Measurements from ENCODE around the gene NAGK.
"Not testable (repeated sequence)": the region's sequence is repeated elsewhere in the genome, so short reads cannot be mapped to it uniquely, and the experiment has no call there.

The NAGK gene

DNA sequence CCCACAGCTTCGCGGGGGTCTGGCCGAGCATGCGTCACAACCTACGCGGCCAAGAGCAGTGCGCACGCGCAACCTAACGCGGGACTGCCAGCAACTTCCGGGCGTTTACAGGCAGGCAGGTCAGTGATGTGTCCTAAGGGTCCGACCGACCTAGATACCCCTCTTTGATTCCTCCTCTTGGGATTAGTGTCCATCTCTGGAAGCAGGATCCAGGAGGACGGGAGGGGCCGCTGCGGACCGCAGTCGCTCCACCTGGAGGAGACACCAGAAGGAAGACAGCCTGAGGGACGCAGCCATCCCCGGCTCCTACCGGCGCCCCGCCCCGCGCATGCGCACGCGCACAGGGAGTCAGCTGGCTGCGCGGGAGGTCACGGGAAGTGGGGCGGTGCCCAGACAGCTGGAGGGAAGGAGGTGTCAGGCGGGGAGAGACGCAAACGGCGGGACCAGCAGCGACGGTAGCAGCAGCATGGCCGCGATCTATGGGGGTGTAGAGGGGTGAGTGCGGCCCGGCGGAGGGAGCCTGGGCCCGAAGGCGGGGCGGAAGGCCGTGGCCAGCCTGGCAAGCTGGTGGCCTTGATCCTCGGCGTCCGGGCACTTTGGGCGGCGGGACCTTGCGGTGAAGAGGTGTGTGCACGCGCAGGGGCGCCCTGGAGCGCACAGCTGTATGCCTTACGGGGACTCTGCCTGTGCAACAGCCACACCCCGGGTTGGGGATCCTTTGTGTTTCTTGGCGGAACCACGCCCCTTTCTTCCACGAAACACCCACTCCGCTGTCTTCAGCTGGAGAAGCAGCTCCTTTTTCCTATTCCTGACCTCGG lies at the start of gene NAGK:
TSS of gene NAGK (plus strand) at position 431 of the 818 bp plus-strand sequence. CDS start at position 467, 36 bp downstream.
- peak; percentile 98 for DNase-seq

DNA sequence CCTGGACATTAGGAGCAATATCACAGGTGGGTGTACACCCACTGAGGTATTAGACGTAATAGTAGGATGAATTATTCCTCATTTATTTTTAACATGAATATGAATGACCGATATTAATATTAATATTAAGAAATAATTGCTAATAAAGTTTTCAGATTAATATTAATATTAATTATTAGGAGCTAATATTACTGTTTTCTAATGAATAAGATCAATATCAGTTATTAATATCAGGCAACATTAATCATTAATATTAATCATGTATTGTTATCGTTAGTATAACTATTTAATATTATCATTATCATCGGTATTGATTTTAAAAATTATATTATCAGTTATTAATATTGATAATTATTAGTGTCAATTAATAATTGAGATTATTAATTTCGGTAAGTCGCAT lies 48.5 kb upstream of the NAGK start:
- DNase-seq: not testable (repeated sequence)

DNA sequence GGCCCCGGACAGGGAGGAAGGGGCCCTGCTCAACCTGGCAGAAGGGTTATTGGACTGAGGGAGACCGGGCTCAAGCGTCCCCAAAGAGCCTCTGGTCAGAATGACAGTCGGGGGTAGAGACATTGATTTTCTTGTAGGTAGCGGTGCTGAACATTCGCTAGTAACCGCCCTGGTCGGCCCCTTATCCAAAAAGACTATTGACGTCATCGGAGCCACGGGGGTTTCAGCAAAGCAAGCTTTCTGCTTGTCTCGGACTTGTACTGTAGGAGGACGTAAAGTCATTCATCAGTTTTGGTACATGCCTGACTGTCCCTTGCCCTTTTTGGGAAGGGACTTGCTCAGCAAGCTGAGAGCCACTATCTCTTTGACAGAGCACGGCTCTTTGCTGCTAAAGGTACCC lies 47.1 kb upstream of the NAGK start:
- DNase-seq: not testable (repeated sequence)

DNA sequence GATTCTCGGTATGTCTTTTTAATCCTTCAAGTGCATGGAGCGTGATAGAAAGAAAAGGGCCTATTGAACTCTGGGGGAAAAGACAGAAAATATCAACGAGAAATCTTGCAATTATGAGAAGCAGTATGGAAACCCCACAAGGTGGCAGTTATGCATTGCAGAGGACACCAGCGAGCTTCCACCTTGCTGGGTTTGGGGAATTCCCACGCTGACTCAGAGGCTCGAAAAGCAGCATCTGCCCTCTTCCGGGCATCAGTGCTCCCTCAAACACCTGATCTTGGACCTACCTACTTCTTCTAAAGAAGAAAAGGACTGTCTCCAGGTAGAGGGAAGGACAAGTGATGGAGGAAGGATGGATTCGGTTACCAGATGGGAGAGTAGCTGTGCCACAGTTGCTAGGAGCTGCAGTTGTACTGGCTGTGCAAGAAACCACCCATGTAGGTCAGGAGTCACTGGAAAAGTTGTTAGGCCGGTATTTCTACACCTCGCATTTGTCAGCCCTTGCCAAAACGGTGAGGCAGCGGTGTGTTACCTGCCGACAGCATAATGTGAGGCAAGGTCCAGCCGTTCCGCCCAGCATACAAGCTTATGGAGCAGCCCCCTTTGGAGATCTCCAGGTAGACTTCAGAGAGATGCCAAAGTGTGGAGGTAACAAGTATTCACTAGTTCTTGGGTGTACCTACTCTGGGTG lies 44.8 kb upstream of the NAGK start:
- peak; percentile 54 for DNase-seq

DNA sequence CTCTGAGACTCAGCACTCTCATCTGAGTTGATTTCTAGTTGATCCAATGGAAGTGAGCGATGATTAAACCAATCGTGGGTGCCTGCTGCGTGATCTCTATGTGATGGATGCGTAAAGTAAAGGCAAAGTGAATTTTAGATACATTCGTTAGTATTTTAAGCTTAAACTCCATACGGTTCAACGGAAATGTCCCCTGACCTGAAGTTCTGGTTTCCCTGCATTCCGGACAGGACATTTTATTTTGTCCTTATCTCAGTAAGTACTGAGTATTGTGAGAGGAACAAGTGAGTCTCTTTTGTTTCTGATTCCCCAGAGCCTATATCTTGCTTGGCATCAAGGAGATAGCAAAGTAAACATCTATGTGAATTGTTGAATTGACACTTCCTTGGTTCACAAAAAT lies 32.2 kb upstream of the NAGK start:
- not testable (repeated sequence) for DNase-seq

DNA sequence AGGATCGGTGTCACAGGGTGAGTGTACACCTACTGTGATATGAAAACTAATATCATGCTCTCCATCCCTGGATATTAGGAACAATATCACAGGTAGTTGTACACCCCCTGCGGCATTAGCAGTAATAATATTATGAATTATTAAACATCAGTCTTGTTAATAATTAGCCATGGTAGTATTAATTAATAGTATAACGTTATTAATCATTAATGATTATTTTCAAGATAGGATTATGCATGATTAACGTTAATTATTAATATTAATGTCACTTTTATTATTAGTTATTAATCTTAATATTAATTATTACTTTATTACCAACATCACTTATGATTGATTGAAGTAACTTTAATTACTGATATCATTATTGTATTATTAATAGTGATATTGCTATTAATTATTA lies 26.2 kb upstream of the NAGK start:
- no peak for DNase-seq

DNA sequence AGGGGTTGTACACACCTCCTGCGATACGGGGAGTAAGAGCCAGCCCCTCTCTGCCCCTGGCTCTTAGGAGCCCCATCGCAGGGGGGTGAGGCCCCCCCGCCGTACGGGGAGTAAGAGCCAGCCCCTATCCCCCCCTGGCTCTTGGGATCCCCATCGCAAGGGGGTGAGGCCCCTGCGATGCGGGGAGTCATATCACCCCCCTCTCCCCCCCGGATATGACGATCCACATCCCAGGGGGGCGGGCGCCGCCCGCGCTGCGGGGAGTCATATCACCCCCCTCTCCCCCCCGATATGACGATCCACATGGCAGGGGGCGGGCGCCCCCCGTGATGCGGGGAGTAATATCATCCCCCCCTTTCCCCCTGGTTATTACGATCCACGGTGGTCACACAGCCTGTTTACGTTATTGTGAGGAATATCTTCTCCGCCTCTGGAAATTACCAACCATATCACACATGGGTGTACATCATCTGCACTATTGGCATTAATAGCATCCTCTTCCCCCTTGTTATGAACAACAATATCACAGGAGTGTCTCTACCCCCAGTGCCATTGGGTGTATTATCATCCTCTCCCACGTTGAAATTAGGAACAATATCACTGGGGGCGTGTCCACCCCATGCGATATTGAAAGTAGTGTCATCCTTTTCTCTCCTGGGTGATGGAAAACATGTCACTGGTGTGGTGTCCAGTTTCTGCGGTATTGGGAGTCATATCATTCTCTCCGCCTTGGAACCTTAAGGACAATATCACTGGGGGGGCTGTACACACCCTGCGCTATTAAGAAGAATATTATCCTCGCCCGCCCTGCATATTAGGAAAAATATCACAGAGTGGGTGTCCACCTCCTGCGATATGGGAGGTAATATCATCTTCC lies 24.7 kb upstream of the NAGK start:
- no peak for DNase-seq

DNA sequence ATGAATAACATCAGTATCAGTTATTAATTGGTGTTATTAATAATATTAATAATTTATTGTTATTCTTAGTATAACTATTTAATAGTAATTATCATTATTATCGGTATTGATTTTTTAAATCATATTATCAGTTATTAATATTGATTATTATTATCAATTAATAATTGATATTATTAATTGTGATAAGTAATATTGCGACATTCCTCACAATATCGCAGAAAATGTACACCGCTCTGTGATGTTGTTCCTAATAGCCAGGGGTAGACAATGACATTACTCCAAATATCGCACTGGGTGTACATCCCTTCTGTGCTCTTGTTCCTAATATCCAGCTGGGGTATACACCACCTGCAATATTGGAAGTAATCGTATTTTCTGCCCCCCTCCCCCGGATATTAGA lies 23.3 kb upstream of the NAGK start:
- DNase-seq: no peak

DNA sequence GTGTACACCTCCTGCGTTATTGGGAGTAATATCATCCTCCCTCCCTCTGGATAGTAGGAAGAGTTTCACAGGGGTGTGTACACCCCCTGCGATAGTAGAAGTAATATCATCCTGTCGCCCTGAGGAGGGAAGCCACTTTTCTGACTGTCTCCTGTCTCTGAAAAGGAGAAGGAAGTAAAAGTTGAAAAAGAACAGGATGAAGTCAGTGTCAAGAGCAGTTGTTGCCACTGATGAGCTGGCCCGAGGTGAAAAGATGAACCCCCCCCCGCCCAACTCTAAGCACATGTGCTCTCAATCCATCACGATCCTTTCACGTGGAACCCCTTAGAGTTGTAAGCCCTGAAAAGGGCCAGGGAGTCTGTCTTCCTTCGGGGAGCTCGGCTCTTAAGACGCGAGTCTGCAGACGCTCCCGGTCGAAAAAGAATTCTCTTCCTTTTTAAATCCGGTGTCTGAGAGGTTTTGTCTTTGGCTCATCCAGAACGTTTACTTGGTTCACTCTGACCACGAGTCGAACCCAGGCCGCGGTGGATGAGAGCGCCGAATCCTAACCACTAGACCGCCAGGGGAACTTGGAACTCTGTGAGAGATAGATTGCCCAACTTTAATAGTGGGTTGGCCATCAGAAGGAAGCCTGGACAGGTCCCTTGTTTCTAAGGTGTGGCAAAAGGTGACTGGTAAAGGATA lies 22.4 kb upstream of the NAGK start:
- DNase-seq: no peak

DNA sequence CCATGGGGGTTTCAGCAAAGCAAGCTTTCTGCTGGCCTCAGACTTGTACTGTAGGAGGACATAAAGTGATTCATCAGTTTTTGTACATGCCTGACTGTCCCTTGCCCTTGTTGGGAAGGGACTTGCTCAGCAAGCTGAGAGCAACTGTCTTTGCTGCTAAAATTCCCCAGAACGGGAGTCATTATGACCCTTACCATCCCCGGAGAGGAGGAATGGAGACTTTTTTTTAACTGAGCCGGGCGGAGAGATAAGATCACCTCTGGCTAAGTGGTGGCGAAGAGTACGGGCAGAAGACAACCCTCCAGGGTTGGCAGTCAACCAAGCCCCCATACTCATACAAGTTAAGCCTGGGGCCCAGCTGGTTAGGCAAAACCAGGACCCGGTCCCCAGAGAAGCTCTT lies 20.4 kb upstream of the NAGK start:
- DNase-seq: no peak

DNA sequence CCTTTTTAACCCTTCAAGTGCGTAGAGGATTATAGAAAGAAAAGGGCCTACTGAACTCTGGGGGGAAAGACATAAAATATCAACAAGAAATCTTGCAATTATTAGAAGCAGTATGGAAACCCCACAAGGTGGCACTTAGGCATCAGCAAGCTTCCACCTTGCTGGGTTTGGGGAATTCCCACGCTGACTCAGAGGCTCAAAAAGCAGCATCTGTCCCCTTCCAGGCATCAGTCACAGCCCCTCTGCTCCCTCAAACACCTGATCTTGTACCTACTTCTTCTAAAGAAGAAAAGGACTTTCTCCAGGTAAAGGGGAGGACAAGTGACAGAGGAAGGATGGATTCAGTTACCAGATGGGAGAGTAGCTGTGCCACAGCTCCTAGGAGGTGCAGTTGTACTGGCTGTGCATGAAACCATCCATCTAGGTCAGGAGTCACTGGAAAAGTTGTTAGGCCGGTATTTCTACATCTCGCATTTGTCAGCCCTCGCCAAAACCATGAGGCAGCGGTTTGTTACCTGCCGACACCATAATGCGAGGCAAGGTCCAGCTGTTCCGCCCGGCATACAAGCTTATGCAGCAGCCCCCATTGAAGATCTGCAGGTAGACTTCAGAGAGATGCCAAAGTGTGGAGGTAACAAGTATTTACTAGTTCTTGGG lies 18.6 kb upstream of the NAGK start:
- DNase-seq: peak; percentile 33

DNA sequence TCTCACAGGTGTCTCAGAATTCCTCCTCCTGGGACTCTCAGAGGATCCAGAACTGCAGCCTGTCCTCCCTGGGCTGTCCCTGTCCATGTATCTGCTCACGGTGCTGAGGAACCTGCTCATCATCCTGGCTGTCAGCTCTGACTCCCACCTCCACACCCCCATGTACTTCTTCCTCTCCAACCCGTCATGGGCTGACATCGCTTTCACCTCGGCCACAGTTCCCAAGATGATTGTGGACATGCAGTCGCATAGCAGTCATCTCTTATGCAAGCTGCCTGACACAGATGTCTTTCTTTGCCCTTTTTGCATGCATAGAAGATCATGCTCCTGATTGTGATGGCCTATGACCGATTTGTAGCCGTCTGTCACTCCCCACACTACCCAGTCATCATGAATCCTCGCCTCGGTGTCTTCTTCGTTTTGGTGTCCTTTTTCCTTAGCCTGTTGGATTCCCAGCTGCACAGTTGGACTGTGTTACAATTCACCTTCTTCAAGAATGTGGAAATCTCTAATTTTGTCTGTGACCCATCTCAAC lies 13.2 kb upstream of the NAGK start:
- not testable (repeated sequence) for DNase-seq

DNA sequence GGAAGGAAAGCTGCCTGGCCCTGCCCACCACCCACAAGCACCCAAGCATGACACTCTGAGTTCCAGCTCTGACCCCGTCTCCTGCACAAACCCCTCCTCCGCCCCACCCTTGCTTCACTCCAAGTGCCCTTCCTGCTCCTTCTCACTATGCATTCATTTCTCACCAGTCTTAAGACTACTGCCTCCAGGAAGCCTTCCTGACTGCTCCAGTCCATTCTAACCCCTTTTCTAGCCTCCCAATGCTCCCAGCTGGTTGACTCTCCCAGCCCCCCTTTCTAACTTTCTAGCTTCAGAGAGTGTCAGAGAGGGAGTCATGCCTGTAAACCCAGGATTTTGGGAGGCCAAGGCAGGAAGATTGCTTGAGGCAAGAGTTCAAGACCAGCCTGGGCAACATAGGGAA lies 8.2 kb upstream of the NAGK start:
- DNase-seq: no peak

DNA sequence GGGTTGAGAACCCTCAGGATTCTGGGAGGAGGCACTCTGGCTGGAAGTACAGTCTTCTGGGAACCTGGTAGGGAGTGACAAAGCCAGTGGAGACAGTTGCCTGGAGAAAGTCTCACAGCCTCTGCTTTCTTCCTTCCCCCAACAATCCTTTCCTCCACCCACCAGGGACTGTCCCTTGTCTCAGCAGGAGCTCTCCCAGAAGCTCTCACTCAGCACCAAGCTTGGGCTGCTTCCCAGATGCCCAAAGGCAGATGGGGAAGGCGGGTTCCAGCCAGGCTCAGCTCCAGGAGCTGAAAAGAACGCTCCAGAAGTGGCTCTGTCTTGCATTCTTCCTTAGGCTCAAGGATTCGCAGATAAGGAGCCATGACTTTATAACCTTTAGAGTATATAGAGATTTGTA lies 7.6 kb upstream of the NAGK start:
- no peak for DNase-seq

DNA sequence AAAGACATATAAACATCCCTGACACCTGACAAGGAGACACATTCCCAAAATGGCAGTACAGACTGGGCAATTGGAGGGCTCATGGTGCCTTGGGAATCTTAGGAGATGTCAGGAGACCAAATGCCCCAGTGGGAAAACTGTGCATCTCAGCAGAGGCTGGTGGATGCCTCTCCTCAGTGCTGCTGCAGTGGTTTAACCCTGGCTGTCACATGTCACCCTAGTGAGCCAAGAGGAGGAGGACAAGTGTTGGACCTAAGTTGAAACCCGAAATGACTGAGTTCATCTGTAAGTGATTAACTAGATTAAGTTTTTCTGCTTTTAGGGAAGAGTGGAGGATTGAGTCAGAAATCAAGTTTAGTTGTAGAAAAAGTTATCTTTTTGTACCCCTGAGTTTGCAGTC lies 5.2 kb upstream of the NAGK start:
- no peak for DNase-seq

DNA sequence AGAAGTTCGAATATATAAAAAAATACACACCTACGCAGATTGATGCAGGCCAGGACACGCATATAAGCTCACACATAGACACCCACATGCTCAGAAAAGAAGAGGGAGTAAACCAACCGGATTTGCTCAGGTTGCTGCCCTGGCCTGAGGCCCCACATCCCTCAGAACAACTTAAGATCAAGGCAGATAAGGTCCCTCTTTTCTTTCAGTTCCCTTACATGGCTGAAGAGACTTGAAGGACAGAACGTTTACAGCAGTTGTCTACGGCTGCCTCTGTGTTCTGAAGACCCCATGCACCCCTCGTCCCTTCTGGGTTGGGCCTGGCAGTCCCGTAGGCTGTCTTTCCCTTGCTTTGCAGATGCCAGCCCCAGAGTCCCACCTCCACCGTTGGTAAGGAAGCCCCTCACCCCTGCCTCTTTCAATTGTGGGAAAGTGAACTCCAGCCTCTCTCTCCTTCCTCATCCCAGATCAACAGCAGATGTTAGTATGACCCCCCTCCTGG lies 4.3 kb upstream of the NAGK start:
- DNase-seq: peak; percentile 8

DNA sequence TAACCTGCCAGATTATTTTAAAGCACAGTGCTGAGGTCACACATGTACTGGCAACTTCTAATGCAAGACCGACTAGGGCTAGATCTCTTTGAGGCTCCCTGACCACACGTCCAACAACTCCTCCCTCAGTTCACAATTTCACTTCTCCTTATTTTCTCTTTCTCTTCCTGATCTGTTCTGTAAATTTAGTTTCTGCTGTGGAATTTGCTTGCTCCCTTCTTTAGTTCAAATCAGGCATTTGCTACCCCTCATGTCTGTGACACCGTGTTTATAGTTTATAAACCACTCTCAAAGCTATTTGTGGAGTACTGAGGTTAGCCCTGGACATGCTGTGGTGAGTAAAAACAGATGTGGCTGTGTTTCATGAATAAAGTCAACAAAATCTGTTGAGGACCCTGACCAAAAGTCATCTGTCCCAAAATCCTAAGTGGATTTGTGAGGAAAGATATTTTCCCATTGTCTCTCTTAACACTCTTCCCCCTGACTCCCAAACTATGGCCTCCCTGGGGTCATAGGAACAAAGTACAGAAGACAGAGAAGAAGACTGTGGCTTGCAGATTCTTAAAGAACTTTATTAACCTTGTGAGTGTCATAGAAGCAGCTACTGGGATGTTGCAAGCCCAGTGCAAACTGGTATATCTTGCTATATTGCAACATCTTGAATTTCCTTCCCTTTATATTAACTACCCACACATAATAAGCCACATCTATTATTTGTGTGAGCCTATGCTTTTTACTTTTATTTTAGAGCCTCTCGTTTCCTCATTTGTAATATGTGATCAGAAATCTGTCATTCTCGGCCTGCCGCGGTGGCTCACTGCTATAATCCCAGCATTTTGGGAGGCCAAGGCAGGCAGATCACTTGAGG lies 3.5 kb upstream of the NAGK start:
- peak; percentile 77 for DNase-seq

DNA sequence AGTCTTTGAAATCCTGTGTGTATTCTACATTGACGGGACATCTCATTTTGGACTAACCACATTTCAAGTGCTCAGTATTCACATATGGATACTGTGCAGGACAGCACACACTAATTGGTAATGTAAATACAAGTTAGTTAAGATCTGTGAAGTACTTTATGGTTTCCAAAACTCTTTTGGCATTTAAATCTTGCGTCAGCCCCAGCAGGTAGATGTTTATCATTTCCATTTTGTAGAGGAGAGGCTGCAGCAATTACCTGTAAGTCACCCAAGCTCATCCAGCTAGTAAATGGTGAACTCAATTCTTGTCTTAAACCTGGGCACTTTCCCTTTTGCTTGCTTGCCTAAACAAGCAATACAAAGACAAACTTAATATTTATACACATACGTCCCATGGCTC lies 1.6 kb upstream of the NAGK start:
- DNase-seq: no peak

DNA sequence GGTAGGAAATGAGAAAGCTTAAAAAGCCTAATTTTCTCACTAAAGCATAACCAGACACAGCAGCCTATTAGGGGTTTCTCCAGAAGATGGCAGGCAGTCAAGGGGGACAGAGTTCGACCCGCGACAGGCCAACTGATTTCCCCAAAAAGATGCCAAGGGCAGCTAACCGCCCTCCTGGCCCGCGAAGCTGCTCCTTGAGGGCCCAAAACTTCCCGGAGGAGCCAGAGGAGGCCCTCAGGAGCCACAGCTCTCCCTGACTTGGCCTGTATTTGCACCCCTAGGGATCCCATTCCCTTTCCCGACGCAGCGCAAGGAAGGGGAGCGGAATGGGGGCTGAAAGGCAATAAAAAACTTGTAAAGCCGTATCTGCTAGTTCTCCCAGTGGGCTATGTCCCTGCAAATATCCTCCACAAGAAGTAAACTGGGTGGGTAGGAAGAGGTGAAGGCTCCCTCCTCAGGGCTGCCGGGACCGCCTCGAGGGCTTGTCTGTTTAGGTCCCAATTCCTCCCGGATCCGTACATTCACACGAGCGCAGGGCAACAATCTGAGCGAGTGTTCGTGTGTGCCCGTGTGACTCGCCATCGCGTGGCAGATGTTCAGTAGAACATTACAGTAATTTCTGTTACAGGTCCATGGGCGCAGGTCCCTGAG lies 756 bp upstream of the NAGK start:
- DNase-seq: peak; percentile 15

DNA sequence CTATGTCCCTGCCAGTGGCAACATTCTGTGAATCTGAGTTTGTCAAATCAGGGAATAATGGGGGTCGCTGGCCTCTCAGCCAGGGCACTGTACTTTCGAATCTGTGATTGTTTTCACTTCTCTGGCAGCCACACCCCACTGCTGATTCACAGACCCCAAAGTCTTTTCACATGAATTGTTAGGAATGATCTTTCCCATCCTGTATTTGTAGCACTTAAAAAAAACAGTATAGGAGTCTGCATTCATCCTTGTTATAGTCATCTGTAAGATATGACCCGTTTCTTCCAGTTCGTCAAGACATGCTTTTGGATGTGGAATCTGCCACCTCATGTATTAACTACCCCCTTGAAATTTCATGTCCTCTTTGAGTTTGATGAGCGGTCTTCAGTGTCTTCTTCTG lies 928 bp downstream of the NAGK start:
- no peak for DNase-seq
